HK-2 (cell line): ENCODE measurements around the gene COMMD8.
A peak's percentile ranks its signal among the peaks of the same experiment; 100 is the strongest.
"Not testable (repeated sequence)": the region's sequence is repeated elsewhere in the genome, so short reads cannot be mapped to it uniquely, and the experiment has no call there.

Experiments
- DNase-seq: peaks from one replicate; pipeline ENCODE4 v3.0.0-alpha.2; 2018; ENCODE audit not compliant: unreplicated experiment

COMMD8 gene

GRCh38 chr4:47463235-47463956 lies at the start of gene COMMD8:
TSS of gene COMMD8 (minus strand) at chr4:47463702. CDS start at chr4:47463651, 51 bp downstream.
- peak; percentile 98 for DNase-seq

GRCh38 chr4:47510506-47511143 lies 47.1 kb upstream of the COMMD8 start:
- DNase-seq, result no peak

- DNase-seq, result no peak
Observed at GRCh38 chr4:47505666-47506065, 42.2 kb upstream of the COMMD8 start.

DNA sequence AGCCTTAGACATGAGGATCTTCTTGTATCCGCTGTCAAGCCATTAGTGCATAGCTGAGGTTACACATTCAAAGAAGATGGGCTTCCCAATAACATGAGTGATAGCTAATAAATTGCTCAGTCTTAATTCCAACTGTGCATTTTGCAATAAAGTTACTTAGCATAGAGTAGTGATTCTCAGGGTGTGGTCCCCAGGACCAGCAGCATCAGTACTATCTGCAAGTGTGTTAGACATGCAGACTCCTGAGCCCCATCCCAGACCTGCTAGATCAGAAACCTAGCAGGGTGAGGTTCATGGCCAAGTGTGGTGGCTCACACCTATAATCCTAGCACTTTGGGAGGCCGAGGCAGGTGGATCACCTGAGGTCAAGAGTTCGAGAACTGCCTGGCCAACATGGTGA lies 41.6 kb upstream of the COMMD8 start:
- no peak for DNase-seq

GRCh38 chr4:47500776-47501175 lies 37.3 kb upstream of the COMMD8 start:
- no peak for DNase-seq

- no peak for DNase-seq
Observed at GRCh38 chr4:47499700-47500099, 36.2 kb upstream of the COMMD8 start.

GRCh38 chr4:47498899-47499298 lies 35.4 kb upstream of the COMMD8 start:
- DNase-seq, result no peak

DNA sequence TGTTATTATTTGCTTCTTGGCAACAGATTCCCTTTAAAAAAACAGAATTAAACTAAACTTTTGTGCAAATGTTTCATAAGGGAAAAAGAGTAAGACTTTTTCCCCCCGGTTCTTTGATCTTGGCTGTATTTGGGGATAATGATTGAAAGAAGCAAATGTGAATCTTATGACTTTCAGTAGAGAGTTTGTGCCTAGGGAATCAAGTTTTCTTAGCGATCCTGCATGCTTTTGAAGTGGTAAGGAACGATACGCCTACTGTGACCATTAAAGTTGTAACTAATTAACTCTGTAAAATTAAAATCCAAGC lies 30.6 kb upstream of the COMMD8 start:
- DNase-seq, result no peak

DNA sequence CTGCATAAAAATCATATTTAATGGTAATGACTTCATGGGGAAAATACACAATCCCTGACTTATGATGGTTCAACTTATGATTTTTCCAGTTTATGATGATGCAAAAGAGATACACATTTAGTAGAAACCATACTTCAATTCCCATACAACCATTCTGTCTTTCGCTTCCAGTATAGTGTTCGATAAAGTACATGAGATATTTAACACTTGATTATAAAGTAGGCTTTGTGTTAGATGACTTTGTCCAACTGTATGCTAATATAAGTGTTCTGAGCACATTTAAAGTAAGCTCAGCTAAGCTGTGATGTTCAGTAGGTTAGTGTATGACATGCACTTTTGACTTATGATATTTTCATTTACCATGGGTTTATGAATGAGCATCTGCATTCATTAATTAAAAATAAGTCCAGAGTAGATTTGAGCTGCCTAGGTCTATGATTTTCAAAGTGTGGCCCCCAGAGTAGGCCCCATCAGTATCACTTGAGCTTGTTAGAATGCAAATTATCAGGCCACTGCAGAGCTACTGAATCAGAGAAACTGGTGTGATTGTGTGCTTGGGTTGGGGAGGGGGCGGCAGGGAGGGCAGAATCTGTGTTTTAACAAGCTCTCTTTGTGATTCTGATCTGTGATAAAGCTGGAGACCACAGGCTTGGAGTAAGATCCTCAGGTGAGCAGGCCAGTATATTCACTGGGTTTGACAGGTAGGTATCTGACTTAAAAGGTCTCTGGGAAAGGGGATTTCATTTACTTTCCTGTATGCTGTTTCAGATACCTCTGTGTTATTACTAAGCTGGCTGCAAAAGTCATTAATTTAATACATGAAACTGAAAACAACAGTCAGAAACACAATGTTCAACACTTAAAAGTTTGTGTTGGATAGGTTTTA lies 30.0 kb upstream of the COMMD8 start:
- no peak for DNase-seq

DNA sequence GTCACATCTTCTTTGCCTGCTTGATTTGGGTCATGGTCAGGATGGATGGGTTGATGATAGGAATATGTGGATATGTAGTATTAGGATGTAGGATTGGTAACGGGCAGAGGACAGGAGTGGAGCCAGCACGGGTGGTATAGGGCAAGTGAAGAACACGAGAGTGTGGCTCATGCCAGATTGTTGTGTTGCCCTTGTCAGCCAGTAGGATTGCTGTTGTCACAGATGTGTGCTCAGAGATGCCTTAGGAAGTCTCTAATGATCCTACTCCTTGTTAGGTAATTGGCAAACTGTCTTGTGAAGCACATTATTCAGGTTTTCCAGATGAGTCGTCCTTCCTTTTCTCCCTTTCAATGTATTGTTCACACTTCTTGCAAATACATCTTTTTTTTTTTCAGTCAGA lies 27.0 kb upstream of the COMMD8 start:
- no peak for DNase-seq

- DNase-seq, result no peak
Observed at GRCh38 chr4:47488706-47489105, 25.2 kb upstream of the COMMD8 start.

DNA sequence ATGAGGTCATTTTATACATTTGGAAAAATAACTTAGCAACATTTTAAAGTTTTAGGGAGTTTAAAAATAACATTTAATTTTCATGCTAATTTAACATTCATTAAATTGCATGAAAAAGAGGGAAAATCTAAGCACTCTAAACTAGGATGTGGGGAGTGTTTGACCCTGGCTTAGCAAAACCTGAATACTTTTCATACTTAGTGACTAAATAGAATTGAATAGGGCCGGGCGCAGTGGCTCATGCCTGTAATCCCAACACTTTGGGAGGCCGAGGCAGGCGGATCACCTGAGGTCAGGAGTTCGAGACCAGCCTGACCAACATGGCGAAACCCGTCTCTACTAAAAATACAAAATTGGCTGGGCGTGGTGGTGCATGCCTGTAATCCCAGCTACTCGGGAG lies 23.2 kb upstream of the COMMD8 start:
- not testable (repeated sequence) for DNase-seq

GRCh38 chr4:47486231-47486673 lies 22.8 kb upstream of the COMMD8 start:
- DNase-seq, result no peak

DNA sequence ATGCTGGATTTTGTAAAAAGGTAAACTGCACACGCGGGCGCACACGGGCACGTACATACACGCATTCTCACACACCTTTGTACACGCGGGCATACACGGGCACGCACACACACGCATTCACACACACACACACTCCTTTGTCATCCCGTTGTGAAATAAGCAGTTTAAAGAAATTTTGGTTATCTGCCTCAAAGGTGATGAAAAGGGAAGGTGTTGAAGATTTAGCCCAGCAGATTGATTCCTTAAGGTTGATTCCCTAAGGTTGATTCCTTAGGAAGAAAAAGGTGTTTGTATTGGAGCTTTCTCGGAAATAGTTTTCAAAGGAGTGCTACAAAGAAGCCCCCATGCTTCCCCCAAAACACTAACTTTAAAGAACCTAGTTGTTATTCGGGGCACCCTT lies 22.3 kb upstream of the COMMD8 start:
- DNase-seq, result no peak

DNA sequence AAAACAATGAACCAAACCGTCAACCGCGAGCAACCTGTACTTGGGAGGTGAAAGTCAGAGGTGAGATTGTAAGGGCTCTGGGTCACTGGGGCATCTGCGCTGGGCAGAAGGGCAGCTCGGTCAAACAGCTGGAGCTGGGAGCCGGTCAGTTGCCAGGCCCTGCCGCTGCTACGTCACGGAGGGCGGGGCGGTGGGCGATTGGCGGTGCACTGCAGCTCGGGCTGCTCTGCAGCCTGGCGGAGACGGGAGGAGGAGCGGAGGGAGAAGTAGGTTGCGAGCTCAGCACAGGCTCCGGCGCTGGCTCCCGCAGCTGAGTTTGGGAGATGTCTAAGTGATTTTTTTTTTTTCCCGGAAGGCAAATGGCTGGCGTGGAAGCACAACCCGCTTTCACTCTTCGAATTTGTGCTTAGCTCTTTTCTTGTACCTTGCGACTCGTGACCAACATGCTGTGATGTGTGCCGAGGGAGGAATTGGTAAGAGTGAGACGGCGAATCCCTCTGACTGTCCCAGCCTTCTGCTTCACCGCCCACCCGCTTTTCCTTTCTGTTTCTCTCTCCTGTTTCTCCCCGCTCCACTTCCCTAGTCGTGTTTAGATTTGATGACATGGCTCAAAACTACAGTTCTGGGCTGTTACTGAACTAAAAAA lies 21.7 kb upstream of the COMMD8 start, which contains the start of gene ATP10D:
Gene ATP10D, plus strand, starts transcription at position 229 of the 646 bp plus-strand sequence. CDS start 27,266 bp downstream, outside the sequence.
- DNase-seq, result peak; percentile 93

GRCh38 chr4:47484168-47484567 lies 20.7 kb upstream of the COMMD8 start:
- no peak for DNase-seq

- peak; percentile 20 for DNase-seq
Observed at GRCh38 chr4:47483745-47484144, 20.2 kb upstream of the COMMD8 start.

- DNase-seq, result no peak
Observed at GRCh38 chr4:47482326-47482725, 18.8 kb upstream of the COMMD8 start.

- DNase-seq, result no peak
Observed at GRCh38 chr4:47478804-47479203, 15.3 kb upstream of the COMMD8 start.

GRCh38 chr4:47475411-47475810 lies 11.9 kb upstream of the COMMD8 start:
- DNase-seq, result no peak

GRCh38 chr4:47474799-47475198 lies 11.3 kb upstream of the COMMD8 start:
- DNase-seq, result no peak

DNA sequence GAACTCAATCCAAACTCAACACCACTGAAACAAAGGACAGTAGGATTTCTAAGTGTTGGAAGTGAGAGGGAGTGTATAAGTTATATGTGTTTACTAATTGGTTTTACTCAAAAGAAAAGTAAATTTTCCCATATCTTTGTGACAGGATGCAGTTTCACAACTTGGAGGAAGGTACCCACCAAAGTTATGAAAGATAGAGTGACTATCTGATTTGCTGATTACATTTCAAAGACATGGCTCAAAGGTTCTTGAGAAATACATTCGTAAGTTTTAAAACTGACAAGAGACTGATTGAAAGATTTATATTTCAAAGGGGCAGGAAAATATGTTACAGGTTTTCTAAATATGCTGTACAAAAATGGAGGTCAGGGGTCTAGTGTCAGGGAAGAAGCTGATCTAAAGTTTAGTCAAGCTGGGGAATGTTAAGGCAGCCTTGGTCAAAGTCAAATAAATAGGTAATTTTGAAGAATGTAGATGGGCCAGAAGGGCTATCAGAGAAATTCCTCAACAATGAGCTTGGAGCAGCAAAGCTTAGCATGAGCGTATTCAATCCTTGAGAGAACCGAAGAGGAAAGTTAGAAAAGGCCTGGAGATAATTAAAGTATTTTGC lies 9.7 kb upstream of the COMMD8 start:
- no peak for DNase-seq
